ELR (cell line): Measurements from ENCODE around the gene GDPD5.

Source experiments
- DNase-seq: peaks from one replicate; pipeline ENCODE4 v3.0.0-alpha.2; 2015; ENCODE audit warnings: low read depth

The GDPD5 gene

GRCh38 chr11:75525433-75526191 lies at the start of gene GDPD5:
GDPD5 (minus strand) TSS chr11:75525941; CDS start chr11:75477735, 48,206 bp downstream.
- DNase-seq, result peak; percentile 83

DNA sequence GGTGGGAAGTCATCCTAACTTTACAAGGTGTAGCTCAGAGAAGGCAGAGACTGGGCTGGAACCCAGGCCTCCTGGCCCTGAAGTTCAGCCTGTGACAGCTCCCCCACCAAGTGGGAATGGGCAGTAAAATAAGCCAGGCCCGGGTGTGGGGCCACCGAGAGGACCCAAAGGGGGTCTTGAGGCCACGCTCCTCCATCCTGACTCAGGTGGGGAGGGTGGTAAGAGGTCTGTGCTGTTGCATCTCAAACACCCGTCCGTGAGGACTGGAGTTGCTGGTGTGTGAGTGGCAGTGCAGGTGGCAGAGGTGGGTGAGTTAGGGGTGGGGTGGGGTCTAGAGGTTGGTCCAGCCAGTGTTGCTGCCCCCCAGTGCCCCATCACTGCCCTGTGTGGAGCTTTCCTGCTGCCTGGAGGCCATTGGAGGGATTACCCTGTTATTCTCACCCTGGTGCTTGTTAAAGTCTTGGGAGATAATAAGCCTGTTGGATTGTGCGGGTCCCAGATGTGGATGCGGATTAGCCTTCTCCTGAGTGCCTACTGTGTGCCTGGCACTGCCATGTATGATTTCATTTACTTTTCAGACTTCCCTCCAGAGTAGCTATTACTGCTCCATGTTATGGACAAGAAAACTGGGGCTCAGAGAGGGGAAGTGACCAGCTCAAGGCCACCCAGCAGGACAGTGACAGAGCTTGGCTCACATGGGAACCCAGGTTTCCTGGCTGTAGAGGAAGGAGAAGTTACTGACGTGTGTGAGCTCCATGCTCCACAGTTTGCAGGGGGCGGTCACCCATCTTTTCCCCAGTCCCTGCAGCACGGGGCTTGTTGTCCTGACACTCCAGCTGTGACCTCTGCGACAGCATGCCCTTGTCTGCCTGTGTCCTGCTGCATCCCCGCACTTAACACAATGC lies 49.2 kb upstream of the GDPD5 start:
- DNase-seq, result peak; percentile 32

DNA sequence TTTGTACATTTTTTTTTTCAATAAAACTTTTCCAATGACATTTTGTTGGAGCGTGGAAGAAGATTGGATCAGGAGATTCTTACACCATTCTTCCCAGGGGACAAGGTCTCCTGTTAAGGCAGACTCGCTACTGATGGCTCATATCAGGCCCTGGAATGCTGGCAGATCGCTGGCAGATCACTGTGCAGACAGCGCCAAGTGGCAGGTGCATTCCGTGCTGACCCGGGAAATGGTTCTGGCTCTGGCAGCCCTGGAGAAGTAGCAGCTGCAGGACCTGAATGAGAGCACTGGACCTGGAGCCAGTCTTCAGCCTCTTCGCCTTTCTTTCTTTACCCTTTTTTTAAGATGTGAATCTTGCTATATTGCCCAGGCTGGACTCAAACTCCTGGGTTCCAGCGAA lies 47.0 kb upstream of the GDPD5 start:
- no peak for DNase-seq

DNA sequence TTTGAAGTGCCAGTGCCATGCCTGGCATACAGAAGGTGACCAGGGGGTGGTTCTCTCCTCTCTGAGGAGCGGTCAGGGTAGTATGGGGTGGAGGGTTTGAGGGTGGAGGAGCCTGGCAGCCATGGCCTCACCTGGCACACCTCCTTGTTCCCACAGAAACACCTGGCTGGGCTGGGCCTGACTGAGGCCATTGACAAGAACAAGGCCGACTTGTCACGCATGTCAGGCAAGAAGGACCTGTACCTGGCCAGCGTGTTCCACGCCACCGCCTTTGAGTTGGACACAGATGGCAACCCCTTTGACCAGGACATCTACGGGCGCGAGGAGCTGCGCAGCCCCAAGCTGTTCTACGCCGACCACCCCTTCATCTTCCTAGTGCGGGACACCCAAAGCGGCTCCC lies 45.9 kb upstream of the GDPD5 start:
- no peak for DNase-seq

DNA sequence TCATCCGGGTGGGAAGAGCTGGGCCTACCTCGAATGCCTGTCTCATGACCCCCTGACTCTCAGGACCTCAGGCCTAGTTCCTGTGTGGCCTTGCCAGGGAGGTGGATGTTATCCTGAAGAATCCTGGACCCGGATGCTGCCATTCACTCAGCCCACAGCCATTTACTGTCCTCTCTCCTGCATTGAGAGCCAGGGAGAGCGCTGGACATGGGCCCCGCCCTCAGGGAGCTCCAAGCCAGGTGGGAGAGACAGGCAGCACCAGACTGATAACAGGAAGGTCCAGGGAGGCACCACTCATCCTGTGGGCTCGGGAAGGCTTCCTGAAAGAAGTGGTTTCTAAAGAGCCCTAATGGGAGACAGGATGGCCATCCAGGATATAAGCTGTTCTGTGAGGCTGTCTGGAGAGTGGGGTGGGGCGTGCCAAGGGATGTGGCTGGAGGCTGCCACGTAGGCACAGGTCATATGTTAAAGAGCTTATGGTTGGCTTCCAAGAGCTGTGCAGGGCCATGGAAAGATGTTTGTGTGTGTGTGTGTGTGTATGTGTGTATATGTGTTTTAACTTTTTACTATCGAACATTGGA lies 44.9 kb upstream of the GDPD5 start:
- DNase-seq, result no peak

GRCh38 chr11:75568616-75569219 lies 43.0 kb upstream of the GDPD5 start:
- DNase-seq, result no peak

DNA sequence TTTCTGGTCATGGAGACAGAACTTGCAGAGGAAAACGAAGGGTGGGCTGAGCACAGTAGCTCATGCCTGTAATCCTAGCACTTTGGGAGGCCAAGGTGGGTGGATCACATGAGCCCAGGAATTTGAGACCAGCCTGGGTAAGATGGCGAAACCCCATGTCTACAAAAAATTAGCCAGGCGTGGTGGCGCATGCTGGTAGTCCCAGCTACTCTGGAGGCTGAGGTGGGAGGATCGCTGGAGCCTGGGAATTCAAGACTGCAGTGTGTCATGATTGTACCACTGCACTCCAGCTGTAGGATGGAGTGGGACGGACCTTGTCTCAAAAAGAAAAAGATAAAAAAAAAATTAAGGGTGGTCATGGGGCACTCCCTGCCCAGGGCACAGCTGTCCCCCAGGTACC lies 42.2 kb upstream of the GDPD5 start:
- DNase-seq, result no peak

DNA sequence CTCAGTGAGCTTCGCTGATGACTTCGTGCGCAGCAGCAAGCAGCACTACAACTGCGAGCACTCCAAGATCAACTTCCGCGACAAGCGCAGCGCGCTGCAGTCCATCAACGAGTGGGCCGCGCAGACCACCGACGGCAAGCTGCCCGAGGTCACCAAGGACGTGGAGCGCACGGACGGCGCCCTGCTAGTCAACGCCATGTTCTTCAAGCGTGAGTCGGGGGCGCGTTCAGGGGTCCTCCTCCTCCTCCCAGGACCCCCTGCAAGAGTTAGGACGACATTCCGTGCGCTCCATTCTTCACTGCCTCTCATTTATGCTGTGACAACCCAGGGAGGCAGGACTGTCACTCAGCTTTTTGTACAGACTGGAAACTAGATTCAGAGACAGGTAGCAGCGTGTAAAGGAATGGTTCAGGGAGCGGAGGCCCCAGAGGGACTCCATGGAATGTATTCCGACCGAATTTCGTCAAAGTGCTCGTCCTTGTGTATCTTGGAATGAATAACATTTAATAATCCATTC lies 41.1 kb upstream of the GDPD5 start:
- DNase-seq, result no peak

GRCh38 chr11:75565916-75566762 lies 40.4 kb upstream of the GDPD5 start:
- no peak for DNase-seq

DNA sequence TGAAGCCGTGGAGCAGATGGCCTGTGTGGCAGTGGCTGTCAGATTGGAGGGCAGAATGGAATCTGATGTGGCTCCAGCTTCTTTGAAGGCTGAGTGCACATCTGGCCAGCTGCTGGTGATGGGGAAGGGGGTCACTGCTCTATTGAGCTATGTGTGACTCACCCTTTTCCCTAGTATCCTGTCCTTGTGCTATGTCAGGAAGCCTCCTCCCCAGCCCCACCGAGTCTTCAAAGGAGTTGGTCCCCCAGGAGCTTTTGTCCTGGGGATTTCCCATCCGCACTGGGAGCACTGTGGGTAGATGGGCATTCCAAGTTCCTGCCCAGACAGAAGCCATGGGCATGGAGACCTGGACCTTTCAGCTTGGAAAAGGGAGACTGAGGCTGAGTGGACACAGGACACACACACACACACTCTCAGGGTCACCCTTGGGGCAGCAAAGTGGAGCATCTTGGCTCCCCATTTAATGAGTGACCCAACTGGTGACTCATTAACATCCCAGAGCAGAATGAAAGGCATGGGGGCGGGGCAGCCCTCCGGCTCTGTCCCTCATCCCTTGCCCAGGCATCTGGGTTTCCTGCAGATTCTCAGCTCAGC lies 39.6 kb upstream of the GDPD5 start:
- peak; percentile 90 for DNase-seq

- peak; percentile 91 for DNase-seq
These were observed 38.3 kb upstream of the GDPD5 start for GRCh38 chr11:75563978-75564552.

- no peak for DNase-seq
These were observed 37.8 kb upstream of the GDPD5 start for GRCh38 chr11:75563501-75563977.

GRCh38 chr11:75562836-75563484 lies 37.2 kb upstream of the GDPD5 start:
- DNase-seq, result peak; percentile 84

- peak; percentile 93 for DNase-seq
These were observed 36.5 kb upstream of the GDPD5 start, which contains the start of gene SERPINH1 for GRCh38 chr11:75562048-75562835. SERPINH1 (plus strand) TSS chr11:75562253; CDS start chr11:75566350, 4,097 bp downstream.

GRCh38 chr11:75561426-75562047 lies 35.8 kb upstream of the GDPD5 start:
- DNase-seq, result no peak

GRCh38 chr11:75560644-75561043 lies 34.9 kb upstream of the GDPD5 start:
- DNase-seq, result peak; percentile 48

DNA sequence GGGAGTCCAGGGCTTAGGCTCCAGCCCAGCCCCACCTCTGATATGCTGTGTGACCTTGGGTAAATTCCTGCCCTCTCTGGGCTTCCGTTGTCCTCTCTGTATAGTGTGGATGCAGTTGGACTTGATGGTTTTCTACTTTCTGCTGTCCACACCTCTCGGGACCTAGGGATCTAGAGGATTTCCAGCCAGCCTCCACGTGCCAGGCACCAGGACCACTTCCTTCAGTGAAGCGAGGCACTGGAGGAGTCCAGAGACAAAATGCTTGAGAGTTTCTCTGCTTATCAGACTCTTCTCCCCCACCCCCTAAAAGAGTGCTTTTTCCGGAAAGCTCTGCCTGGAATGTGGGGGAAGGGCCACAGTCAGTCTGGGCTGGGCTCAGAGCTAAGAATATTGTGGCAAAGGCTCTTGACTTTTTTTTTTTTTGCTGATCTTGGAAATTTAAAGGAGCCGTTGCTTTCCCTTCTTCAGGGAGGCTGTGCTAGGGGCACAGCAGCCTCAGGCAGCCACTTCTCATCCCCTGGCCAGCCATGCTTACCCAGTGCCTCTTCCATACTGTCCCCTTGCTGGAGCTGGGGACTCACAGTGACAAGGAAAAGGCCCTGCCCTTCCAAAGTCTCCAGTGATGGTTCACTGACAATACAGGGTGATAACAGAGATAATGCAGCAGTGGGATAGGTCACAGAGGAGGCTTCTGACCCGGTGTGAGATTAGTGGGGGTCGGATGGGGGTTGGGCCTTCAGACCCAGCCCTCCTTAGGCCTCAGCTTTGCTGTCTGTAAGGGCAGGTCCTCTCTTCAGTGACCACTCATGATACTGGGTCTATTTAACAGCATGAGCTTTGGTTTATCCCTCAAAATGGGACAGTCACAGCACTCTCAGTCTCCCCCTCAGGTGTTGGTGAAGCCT lies 33.5 kb upstream of the GDPD5 start:
- DNase-seq, result peak; percentile 29
